Neural cell (in vitro differentiated cells): ENCODE measurements around the gene BIRC7.

Experiments used
- EP300 ChIP-seq: fragments of 450-650 bp; conservative IDR thresholded peaks from 2 replicates; pipeline ENCODE4 v1.6.1; 2014; ENCODE audit warnings: antibody characterized with exemption, mild to moderate bottlenecking, moderate library complexity; ENCODE audit not compliant: poor library complexity, severe bottlenecking
- EZH2 ChIP-seq: fragments of 200-600, 300-800 bp; shearing (Covaris generic), sonication (generic); IDR thresholded peaks from 2 replicates; pipeline ENCODE4 v1.6.1; 2014; ENCODE audit warnings: antibody characterized with exemption, low read length, borderline replicate concordance, mild to moderate bottlenecking; ENCODE audit not compliant: insufficient read depth, poor library complexity, severe bottlenecking
- MXI1 ChIP-seq: fragments of 450-650 bp; conservative IDR thresholded peaks from 2 replicates; pipeline ENCODE4 v1.6.1; 2014; ENCODE audit warnings: antibody characterized with exemption, mild to moderate bottlenecking; ENCODE audit not compliant: poor library complexity, severe bottlenecking
- POLR2AphosphoS5 ChIP-seq: IDR thresholded peaks from 2 replicates; pipeline ENCODE4 v1.6.1; 2012
- RAD21 ChIP-seq: fragments of 450-650 bp; conservative IDR thresholded peaks from 2 replicates; pipeline ENCODE4 v1.6.1; 2014; ENCODE audit warnings: antibody characterized with exemption, mild to moderate bottlenecking, moderate library complexity
- TF ChIP-seq, protein P1 (sequence below): IDR thresholded peaks from 2 replicates; pipeline ENCODE4 v1.6.1; 2012; ENCODE audit warnings: borderline replicate concordance
- TF ChIP-seq, protein P2 (sequence below): fragments of 450-650 bp; IDR thresholded peaks from 2 replicates; pipeline ENCODE4 v1.5.1; 2014; ENCODE audit warnings: antibody characterized with exemption, mild to moderate bottlenecking, moderate library complexity; ENCODE audit not compliant: poor library complexity, severe bottlenecking

GRCh38 chr20:63243604-63244247 lies 8.0 kb downstream of the BIRC7 start:
- TF ChIP-seq, protein P1, sequence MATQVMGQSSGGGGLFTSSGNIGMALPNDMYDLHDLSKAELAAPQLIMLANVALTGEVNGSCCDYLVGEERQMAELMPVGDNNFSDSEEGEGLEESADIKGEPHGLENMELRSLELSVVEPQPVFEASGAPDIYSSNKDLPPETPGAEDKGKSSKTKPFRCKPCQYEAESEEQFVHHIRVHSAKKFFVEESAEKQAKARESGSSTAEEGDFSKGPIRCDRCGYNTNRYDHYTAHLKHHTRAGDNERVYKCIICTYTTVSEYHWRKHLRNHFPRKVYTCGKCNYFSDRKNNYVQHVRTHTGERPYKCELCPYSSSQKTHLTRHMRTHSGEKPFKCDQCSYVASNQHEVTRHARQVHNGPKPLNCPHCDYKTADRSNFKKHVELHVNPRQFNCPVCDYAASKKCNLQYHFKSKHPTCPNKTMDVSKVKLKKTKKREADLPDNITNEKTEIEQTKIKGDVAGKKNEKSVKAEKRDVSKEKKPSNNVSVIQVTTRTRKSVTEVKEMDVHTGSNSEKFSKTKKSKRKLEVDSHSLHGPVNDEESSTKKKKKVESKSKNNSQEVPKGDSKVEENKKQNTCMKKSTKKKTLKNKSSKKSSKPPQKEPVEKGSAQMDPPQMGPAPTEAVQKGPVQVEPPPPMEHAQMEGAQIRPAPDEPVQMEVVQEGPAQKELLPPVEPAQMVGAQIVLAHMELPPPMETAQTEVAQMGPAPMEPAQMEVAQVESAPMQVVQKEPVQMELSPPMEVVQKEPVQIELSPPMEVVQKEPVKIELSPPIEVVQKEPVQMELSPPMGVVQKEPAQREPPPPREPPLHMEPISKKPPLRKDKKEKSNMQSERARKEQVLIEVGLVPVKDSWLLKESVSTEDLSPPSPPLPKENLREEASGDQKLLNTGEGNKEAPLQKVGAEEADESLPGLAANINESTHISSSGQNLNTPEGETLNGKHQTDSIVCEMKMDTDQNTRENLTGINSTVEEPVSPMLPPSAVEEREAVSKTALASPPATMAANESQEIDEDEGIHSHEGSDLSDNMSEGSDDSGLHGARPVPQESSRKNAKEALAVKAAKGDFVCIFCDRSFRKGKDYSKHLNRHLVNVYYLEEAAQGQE: no peak
- TF ChIP-seq RAD21 (no peak), MXI1 (no peak), EZH2 (no peak), POLR2AphosphoS5 (no peak), EP300 (no peak)
- TF ChIP-seq, protein P2, sequence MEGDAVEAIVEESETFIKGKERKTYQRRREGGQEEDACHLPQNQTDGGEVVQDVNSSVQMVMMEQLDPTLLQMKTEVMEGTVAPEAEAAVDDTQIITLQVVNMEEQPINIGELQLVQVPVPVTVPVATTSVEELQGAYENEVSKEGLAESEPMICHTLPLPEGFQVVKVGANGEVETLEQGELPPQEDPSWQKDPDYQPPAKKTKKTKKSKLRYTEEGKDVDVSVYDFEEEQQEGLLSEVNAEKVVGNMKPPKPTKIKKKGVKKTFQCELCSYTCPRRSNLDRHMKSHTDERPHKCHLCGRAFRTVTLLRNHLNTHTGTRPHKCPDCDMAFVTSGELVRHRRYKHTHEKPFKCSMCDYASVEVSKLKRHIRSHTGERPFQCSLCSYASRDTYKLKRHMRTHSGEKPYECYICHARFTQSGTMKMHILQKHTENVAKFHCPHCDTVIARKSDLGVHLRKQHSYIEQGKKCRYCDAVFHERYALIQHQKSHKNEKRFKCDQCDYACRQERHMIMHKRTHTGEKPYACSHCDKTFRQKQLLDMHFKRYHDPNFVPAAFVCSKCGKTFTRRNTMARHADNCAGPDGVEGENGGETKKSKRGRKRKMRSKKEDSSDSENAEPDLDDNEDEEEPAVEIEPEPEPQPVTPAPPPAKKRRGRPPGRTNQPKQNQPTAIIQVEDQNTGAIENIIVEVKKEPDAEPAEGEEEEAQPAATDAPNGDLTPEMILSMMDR: no peak
